NCI-H345 (cell line): ENCODE measurements around the gene BIVM.

Experiments
- DNase-seq: peaks from one replicate; lab custom pipeline; 2025; lab: John Stamatoyannopoulos, UW

The BIVM gene

GRCh38 chr13:102881819-102882686 lies 83.1 kb downstream of the BIVM start:
- no peak for DNase-seq
